NT2/D1 (cell line): ENCODE data around the gene KCTD16.

ENCODE experiments used
- SUZ12 ChIP-seq: IDR thresholded peaks from 2 replicates; pipeline ENCODE4 v1.6.1; 2011; ENCODE audit not compliant: insufficient read length, insufficient read depth; ENCODE audit errors: extremely low read depth
- YY1 ChIP-seq: IDR thresholded peaks from 2 replicates; pipeline ENCODE4 v1.6.1; 2011; ENCODE audit not compliant: insufficient read length, insufficient read depth

GRCh38 chr5:144361406-144361805 is 190.7 kb downstream of the KCTD16 start:
- no peak for TF ChIP-seq SUZ12
- no peak for TF ChIP-seq YY1
